Right kidney (tissue), 1 donor: ENCODE measurements around the gene ALAS1.

ENCODE experiments used
- DNase-seq: peaks from one replicate; pipeline ENCODE4 v3.0.0-alpha.2; 2016

Gene ALAS1

DNA sequence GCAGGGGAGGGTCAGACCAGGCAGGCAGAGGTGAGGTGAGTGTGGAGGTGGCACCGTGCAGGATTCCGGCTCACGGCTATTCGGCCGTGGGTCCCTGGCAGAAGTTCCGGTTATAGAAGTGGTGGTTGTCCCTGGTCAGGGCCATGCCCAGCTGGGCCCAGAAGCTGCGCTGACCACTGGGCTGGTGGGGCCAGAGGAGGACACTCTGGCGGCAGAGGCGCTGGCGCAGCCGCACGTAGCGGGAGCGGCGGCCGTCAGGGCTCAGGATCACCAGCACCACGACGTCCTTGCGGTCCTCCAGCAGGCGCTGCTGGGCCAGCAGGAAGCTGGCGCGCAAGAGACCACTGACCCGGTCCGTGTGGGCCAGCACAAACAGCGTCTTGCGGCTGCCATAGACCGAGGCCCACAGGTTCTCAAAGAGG lies 23.2 kb downstream of the ALAS1 start:
- DNase-seq = no peak

GRCh38 chr3:52221563-52222318 lies 23.8 kb downstream of the ALAS1 start:
- DNase-seq = no peak

GRCh38 chr3:52222319-52223221 lies 24.6 kb downstream of the ALAS1 start:
- no peak for DNase-seq

GRCh38 chr3:52223449-52224408 lies 25.8 kb downstream of the ALAS1 start:
- DNase-seq = no peak

- DNase-seq = no peak
These were observed 27.7 kb downstream of the ALAS1 start, which contains the start of gene TLR9 for GRCh38 chr3:52225452-52226228. TSS of gene TLR9 (minus strand) at chr3:52225645. CDS start at chr3:52225529, 116 bp downstream.

GRCh38 chr3:52226229-52226817 lies 28.4 kb downstream of the ALAS1 start:
- no peak for DNase-seq

DNA sequence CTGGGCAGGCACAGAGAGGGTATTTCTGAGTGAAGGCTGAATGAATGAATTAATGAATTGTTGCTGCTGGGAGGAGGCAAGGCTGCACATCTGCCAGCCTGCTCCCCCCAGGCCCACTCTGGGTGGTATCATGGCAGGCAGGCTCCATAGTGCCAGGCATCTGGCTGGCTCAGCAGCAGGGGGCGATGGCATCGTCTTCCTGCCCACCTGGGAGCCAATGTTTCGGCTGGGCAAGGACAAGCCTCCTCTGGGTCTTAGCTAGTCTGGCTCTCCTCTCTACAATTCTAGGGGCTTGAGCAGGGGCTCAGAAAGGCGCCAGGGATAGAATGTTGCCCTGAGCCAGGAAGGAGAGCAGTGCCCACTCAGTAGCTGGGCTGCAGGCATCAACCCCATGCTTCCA lies 29.2 kb downstream of the ALAS1 start:
- DNase-seq = no peak

DNA sequence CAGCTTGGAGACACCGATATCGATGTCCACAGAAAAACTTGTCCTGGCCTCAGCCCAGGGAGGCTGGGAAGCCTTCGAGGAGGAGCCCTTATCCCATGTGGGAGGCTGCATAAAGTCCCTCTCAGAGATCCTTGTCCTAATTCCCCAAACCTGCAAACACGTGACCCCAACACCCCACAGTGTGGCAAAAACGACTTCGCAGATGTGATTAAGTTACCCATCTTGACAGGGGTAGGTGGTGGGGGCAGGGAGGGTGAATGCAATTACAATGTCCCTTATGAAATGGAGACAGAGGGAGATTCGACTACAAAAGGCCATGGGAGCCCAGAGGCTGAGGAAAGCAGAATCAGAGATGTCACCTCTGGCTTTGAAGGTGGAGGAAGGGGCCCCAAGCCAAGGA lies 29.8 kb downstream of the ALAS1 start:
- DNase-seq = no peak

- no peak for DNase-seq
These were observed 30.3 kb downstream of the ALAS1 start for GRCh38 chr3:52228266-52228665.

DNA sequence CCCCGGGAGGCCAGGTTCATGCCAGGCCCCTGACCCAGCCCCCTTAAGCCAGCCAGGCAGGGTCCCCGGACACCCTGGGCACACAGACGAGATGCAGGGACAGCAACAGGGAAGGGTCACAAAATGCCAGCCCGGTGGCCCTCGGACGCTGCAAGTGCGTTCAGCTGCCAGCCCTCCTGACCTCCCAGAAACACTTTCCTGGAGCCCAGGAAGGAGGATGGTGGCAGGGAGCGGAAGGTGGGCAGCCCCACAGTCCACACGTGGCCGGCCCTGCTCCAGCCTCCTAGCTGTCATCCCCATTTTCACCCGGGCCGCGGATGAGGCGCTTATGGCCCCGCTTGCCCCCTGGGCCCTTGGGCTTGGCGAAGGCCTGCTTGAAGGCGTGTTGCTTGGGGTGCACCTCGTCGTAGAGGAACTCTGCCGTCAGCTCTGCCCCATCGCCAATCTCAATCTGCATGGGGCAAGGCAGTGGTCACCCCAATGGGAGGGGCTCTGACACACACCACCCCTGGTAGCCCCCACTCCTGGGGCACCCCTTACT lies 30.9 kb downstream of the ALAS1 start:
- DNase-seq = no peak

DNA sequence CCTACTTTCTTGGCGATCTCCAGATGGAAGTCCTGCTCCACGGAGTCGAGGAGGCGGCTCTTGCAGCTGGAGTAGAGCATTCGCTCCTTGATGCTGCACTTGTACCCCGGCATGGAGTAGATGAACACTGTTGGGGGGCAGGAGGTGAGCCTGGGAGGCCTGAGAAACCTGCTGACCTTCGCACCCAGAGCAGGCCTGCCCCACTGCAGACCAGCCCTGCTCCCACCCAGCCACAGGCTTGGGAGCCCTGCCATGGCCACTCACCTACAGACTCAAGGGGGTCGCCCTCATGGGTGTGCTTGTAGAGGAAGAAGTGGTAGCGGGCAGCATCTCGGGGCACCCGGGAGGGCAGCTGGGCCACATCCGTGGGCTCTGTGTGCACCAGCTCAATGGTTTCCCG lies 31.7 kb downstream of the ALAS1 start:
- no peak for DNase-seq

- no peak for DNase-seq
These were observed 32.5 kb downstream of the ALAS1 start for GRCh38 chr3:52230461-52230860.

DNA sequence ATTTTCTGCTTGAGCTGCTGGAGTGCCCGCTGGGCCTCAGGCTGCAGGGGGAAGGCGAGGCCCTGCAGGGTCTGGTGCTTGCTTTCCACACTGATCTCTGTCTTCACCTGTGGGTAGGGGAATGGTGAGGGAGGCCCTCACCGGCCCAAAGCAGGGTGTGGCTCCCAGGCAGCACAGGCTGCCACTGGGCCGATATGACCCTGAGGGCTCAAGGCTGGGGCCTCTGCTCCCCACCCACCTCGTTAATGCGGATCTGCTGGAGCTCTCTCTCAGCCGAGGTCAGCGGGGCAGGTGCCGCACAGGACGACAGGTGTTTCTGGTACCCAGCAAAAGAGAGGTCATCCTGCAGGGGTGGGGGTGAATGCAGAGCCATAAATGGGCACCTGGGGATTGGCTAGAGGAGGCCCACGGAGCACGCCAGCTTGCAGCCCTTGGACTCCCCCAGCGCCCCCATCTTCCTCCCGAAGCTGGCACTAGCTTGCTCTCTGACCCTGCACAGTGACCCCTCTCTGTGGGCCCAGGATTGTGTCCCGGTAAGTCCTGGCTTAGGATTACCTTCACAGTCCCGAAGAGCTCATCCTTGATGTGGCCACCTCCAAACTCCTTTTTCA lies 33.0 kb downstream of the ALAS1 start:
- no peak for DNase-seq

- DNase-seq = no peak
These were observed 33.7 kb downstream of the ALAS1 start for GRCh38 chr3:52231502-52232278.

DNA sequence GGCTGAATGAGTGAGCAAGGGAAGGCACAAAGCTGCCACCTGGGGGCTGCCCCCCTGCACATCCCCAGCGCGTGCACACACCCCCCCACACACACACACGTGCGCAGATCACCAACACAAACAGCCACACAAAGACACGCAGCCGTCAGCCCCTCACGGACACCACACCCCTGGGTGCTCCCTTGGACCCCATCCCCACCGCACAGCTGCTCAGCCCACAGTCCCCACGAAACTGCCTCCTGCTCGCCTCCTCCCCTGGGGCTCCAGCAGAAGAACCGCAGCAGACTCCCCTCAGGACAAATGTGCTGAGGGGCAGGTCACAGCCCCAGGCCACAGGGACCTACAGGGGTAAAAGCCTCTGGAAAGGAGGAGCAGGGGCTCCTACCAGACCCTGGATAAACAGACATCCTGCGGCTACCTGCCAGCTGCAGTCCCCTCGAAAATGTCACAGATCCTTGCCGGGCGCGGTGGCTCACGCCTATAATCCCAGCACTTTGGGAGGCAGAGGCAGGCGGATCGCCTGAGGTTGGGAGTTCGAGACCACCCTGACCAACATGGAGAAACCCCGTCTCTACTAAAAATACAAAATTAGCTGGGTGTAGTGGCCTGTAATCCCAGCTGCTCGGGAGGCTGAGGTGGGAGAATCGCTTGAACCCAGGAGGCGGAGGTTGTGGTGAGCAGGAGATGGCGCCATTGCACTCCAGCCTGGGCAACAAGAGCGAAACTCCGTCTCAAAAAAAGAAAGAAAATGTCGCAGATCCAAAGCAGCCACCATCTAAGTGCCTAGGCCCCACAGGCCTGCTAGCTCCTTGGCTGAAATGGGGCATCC lies 34.5 kb downstream of the ALAS1 start:
- DNase-seq = no peak

- no peak for DNase-seq
These were observed 35.2 kb downstream of the ALAS1 start for GRCh38 chr3:52233108-52233591.

DNA sequence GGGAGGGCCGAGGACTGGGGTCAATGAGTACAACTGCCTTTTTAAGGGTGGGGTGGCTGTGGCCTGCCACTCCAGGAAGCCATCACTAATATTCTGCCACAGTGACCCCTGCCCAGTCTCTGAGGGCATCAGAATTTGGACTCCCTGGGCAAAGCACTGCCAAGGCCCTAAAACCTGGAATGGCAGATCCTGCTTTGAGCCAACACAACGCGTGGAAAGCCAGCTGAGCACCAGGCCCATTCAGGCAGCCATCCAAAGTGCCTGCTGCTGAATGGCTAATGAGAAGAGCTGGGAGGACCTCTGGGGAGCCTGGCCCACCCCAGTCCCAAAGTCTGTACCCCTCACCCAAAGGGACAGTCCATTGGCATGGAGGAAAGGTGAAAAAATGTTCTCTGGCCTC lies 36.0 kb downstream of the ALAS1 start:
- no peak for DNase-seq
